Neural cell (in vitro differentiated cells): ENCODE results near the gene DDX31.

Experiments used
- EP300 ChIP-seq: fragments of 450-650 bp; conservative IDR thresholded peaks from 2 replicates; pipeline ENCODE4 v1.6.1; 2014; ENCODE audit warnings: antibody characterized with exemption, mild to moderate bottlenecking, moderate library complexity; ENCODE audit not compliant: poor library complexity, severe bottlenecking
- EZH2 ChIP-seq: fragments of 200-600, 300-800 bp; shearing (Covaris generic), sonication (generic); IDR thresholded peaks from 2 replicates; pipeline ENCODE4 v1.6.1; 2014; ENCODE audit warnings: antibody characterized with exemption, low read length, borderline replicate concordance, mild to moderate bottlenecking; ENCODE audit not compliant: insufficient read depth, poor library complexity, severe bottlenecking
- MXI1 ChIP-seq: fragments of 450-650 bp; conservative IDR thresholded peaks from 2 replicates; pipeline ENCODE4 v1.6.1; 2014; ENCODE audit warnings: antibody characterized with exemption, mild to moderate bottlenecking; ENCODE audit not compliant: poor library complexity, severe bottlenecking
- POLR2AphosphoS5 ChIP-seq: IDR thresholded peaks from 2 replicates; pipeline ENCODE4 v1.6.1; 2012
- RAD21 ChIP-seq: fragments of 450-650 bp; conservative IDR thresholded peaks from 2 replicates; pipeline ENCODE4 v1.6.1; 2014; ENCODE audit warnings: antibody characterized with exemption, mild to moderate bottlenecking, moderate library complexity
- TAF1 ChIP-seq: IDR thresholded peaks from 2 replicates; pipeline ENCODE4 v1.6.1; 2012; ENCODE audit warnings: low read depth
- TF ChIP-seq, protein P1 (sequence below): fragments of 450-650 bp; IDR thresholded peaks from 2 replicates; pipeline ENCODE4 v1.5.1; 2014; ENCODE audit warnings: antibody characterized with exemption, mild to moderate bottlenecking, moderate library complexity; ENCODE audit not compliant: poor library complexity, severe bottlenecking
- TF ChIP-seq, protein P2 (sequence below): IDR thresholded peaks from 2 replicates; pipeline ENCODE4 v1.6.1; 2012; ENCODE audit warnings: borderline replicate concordance

DNA sequence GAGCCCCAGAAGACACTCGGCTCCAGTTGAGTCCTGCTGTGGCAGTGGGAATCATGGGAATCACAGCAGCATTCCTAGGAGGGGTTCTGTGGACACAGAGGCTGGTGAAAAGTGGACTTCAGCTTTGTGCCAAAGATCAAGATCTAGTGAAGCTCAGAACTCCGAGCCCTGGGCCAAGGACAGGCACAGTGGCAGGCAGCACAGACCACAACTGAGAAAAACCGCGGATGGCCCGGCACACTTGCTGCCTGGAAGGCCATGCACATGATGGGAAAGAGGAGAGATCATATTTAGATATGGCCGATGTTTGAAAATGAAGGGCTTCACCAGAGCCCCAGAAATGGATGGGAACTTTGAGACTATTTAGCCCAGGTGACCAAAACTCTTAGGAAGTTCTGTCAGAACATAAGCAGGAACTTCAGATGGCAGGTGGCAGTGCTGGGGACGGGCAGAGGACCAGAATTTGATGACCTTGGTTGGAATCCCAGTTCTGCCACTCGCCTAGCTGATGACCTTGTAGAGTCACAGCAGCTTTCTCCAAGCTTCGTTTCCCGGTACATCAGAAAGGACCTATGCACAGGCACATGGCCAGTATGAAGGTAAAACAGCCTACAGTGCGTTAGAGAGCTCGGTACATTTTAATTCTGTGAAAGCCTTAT, 69.3 kb downstream of the DDX31 start:
- TF ChIP-seq, protein P1, sequence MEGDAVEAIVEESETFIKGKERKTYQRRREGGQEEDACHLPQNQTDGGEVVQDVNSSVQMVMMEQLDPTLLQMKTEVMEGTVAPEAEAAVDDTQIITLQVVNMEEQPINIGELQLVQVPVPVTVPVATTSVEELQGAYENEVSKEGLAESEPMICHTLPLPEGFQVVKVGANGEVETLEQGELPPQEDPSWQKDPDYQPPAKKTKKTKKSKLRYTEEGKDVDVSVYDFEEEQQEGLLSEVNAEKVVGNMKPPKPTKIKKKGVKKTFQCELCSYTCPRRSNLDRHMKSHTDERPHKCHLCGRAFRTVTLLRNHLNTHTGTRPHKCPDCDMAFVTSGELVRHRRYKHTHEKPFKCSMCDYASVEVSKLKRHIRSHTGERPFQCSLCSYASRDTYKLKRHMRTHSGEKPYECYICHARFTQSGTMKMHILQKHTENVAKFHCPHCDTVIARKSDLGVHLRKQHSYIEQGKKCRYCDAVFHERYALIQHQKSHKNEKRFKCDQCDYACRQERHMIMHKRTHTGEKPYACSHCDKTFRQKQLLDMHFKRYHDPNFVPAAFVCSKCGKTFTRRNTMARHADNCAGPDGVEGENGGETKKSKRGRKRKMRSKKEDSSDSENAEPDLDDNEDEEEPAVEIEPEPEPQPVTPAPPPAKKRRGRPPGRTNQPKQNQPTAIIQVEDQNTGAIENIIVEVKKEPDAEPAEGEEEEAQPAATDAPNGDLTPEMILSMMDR = no peak
- no peak for TF ChIP-seq EZH2
- TF ChIP-seq TAF1 = no peak
- TF ChIP-seq, protein P2, sequence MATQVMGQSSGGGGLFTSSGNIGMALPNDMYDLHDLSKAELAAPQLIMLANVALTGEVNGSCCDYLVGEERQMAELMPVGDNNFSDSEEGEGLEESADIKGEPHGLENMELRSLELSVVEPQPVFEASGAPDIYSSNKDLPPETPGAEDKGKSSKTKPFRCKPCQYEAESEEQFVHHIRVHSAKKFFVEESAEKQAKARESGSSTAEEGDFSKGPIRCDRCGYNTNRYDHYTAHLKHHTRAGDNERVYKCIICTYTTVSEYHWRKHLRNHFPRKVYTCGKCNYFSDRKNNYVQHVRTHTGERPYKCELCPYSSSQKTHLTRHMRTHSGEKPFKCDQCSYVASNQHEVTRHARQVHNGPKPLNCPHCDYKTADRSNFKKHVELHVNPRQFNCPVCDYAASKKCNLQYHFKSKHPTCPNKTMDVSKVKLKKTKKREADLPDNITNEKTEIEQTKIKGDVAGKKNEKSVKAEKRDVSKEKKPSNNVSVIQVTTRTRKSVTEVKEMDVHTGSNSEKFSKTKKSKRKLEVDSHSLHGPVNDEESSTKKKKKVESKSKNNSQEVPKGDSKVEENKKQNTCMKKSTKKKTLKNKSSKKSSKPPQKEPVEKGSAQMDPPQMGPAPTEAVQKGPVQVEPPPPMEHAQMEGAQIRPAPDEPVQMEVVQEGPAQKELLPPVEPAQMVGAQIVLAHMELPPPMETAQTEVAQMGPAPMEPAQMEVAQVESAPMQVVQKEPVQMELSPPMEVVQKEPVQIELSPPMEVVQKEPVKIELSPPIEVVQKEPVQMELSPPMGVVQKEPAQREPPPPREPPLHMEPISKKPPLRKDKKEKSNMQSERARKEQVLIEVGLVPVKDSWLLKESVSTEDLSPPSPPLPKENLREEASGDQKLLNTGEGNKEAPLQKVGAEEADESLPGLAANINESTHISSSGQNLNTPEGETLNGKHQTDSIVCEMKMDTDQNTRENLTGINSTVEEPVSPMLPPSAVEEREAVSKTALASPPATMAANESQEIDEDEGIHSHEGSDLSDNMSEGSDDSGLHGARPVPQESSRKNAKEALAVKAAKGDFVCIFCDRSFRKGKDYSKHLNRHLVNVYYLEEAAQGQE = no peak
- no peak for TF ChIP-seq MXI1
- no peak for TF ChIP-seq RAD21
- no peak for TF ChIP-seq POLR2AphosphoS5
- TF ChIP-seq EP300 = no peak
